ENCODE results near the gene ERC2. TPM values are rescaled to one million over a fixed set of nuclear protein-coding genes. Genes with fewer than 3 reads are reported as not detected.

ERC2 gene
- total RNA-seq, 4 donors from 2014 or later: 5.3 to 8.8 (median 7.8) TPM

GRCh38 chr3:56294286-56294685, 174.0 kb downstream of the ERC2 start:
- TF ChIP-seq CTCF (IDR thresholded peaks at IDR 0.05) (no peak), POLR2A (IDR thresholded peaks at IDR 0.05) (no peak)
- no peak for DNase-seq
- no peaks in the 10 kb centered on the region for H3K9me3 ChIP-seq
- 65 to 75% methylated on average over 1 of the region's 1 CpG for WGBS, 2 donors
- no peak overlapping the region for H3K27ac ChIP-seq
- no peaks in the 10 kb centered on the region for H3K4me1 ChIP-seq
- H3K36me3 ChIP-seq: no peaks in the 10 kb centered on the region
- H3K27me3 ChIP-seq: no peaks in the 10 kb centered on the region
- intact Hi-C loops (cut with DNase I): no loop called here
- no peak overlapping the region for H3K4me3 ChIP-seq (replicated peaks in 1 of 3)

- no peak overlapping the region for H3K4me3 ChIP-seq (replicated peaks in 1 of 3)
- TF ChIP-seq CTCF (IDR thresholded peaks at IDR 0.05) (no peak), POLR2A (IDR thresholded peaks at IDR 0.05) (no peak)
- H3K4me1 ChIP-seq: no peaks in the 10 kb centered on the region
- no peaks in the 10 kb centered on the region for H3K9me3 ChIP-seq
- H3K27me3 ChIP-seq: no peaks in the 10 kb centered on the region
- H3K36me3 ChIP-seq: no peaks in the 10 kb centered on the region
- 84 to 86% methylated on average over 3 of the region's 3 CpGs for WGBS, 2 donors
- no peak overlapping the region for H3K27ac ChIP-seq
- intact Hi-C loops (cut with DNase I): no loop called here
- no peak for DNase-seq
Observed at GRCh38 chr3:56291953-56292352, 176.3 kb downstream of the ERC2 start.

GRCh38 chr3:56291244-56291680, 177.0 kb downstream of the ERC2 start:
- TF ChIP-seq POLR2A (IDR thresholded peaks at IDR 0.05): no peak
- TF ChIP-seq CTCF (IDR thresholded peaks at IDR 0.05): no peak
- no peaks in the 10 kb centered on the region for H3K9me3 ChIP-seq
- no peak overlapping the region for H3K27ac ChIP-seq
- no peaks in the 10 kb centered on the region for H3K4me1 ChIP-seq
- no peaks in the 10 kb centered on the region for H3K36me3 ChIP-seq
- H3K4me3 ChIP-seq (replicated peaks in 1 of 3): no peak overlapping the region
- 77 to 89% methylated on average over 3 of the region's 3 CpGs for WGBS, 2 donors
- no peaks in the 10 kb centered on the region for H3K27me3 ChIP-seq
- intact Hi-C loops (cut with DNase I): no loop called here
- no peak for DNase-seq

GRCh38 chr3:56290374-56290773, 177.9 kb downstream of the ERC2 start:
- 82 to 90% methylated on average over 2 of the region's 2 CpGs for WGBS, 2 donors
- no peak overlapping the region for H3K27ac ChIP-seq
- no peaks in the 10 kb centered on the region for H3K36me3 ChIP-seq
- DNase-seq: no peak
- H3K4me1 ChIP-seq: no peaks in the 10 kb centered on the region
- H3K4me3 ChIP-seq (replicated peaks in 1 of 3): no peak overlapping the region
- no peak for TF ChIP-seq POLR2A (IDR thresholded peaks at IDR 0.05)
- TF ChIP-seq CTCF (IDR thresholded peaks at IDR 0.05): no peak
- no peaks in the 10 kb centered on the region for H3K9me3 ChIP-seq
- intact Hi-C loops (cut with DNase I): no loop called here
- H3K27me3 ChIP-seq: no peaks in the 10 kb centered on the region

GRCh38 chr3:56288258-56288657, 180.0 kb downstream of the ERC2 start:
- DNase-seq: no peak
- no peak overlapping the region for H3K4me3 ChIP-seq (replicated peaks in 1 of 3)
- H3K36me3 ChIP-seq: no peaks in the 10 kb centered on the region
- H3K4me1 ChIP-seq: no peaks in the 10 kb centered on the region
- no peaks in the 10 kb centered on the region for H3K9me3 ChIP-seq
- H3K27me3 ChIP-seq: no peaks in the 10 kb centered on the region
- TF ChIP-seq CTCF (IDR thresholded peaks at IDR 0.05): no peak
- TF ChIP-seq POLR2A (IDR thresholded peaks at IDR 0.05): no peak
- intact Hi-C loops (cut with DNase I): no loop called here
- no peak overlapping the region for H3K27ac ChIP-seq
- WGBS, 2 donors: 82 to 83% methylated on average over 4 of the region's 4 CpGs
